ENCODE measurements around the gene AGR2. TPM values are rescaled to one million over a fixed set of nuclear protein-coding genes. Genes with fewer than 3 reads are reported as not detected.

The AGR2 gene
- total RNA-seq, 1 donor from 2014 or later: 3.1 TPM

GRCh38 chr7:16801111-16801542 is 3.7 kb downstream of the AGR2 start:
- no peak overlapping the region for H3K27ac ChIP-seq (ENCODE audit: low read depth, low read length)
- no peak overlapping the region for H3K4me3 ChIP-seq (ENCODE audit: low read length in 3 of 3)
- H3K9me3 ChIP-seq (ENCODE audit: control insufficient read depth in 3 of 3, low read length in 3 of 3): no peaks in the 10 kb centered on the region
- no peaks in the 10 kb centered on the region for H3K4me1 ChIP-seq (ENCODE audit: control insufficient read depth in 3 of 3, insufficient read depth in 3 of 3, low read length in 3 of 3)
- no peaks in the 10 kb centered on the region for H3K36me3 ChIP-seq (ENCODE audit: control insufficient read depth in 3 of 3, insufficient read depth in 3 of 3, low read length in 3 of 3)
- no peaks in the 10 kb centered on the region for H3K27me3 ChIP-seq (ENCODE audit: control insufficient read depth in 3 of 3, insufficient read depth in 3 of 3, low read length in 3 of 3)
- no peak overlapping the region for H3K9ac ChIP-seq (ENCODE audit: low read depth in 1 of 3, low read length in 3 of 3)

GRCh38 chr7:16795624-16796023 is 9.2 kb downstream of the AGR2 start:
- no peak overlapping the region for H3K9ac ChIP-seq (ENCODE audit: low read depth in 1 of 3, low read length in 3 of 3)
- no peaks in the 10 kb centered on the region for H3K4me1 ChIP-seq (ENCODE audit: control insufficient read depth in 3 of 3, insufficient read depth in 3 of 3, low read length in 3 of 3)
- H3K27ac ChIP-seq (ENCODE audit: low read depth, low read length): no peak overlapping the region
- no peaks in the 10 kb centered on the region for H3K36me3 ChIP-seq (ENCODE audit: control insufficient read depth in 3 of 3, insufficient read depth in 3 of 3, low read length in 3 of 3)
- H3K27me3 ChIP-seq (ENCODE audit: control insufficient read depth in 3 of 3, insufficient read depth in 3 of 3, low read length in 3 of 3): no peaks in the 10 kb centered on the region
- no peaks in the 10 kb centered on the region for H3K9me3 ChIP-seq (ENCODE audit: control insufficient read depth in 3 of 3, low read length in 3 of 3)
- H3K4me3 ChIP-seq (ENCODE audit: low read length in 3 of 3): no peak overlapping the region

GRCh38 chr7:16794986-16795385 is 9.8 kb downstream of the AGR2 start:
- H3K27me3 ChIP-seq (ENCODE audit: control insufficient read depth in 3 of 3, insufficient read depth in 3 of 3, low read length in 3 of 3): no peaks in the 10 kb centered on the region
- H3K9ac ChIP-seq (ENCODE audit: low read depth in 1 of 3, low read length in 3 of 3): no peak overlapping the region
- no peak overlapping the region for H3K27ac ChIP-seq (ENCODE audit: low read depth, low read length)
- H3K9me3 ChIP-seq (ENCODE audit: control insufficient read depth in 3 of 3, low read length in 3 of 3): no peaks in the 10 kb centered on the region
- H3K4me1 ChIP-seq (ENCODE audit: control insufficient read depth in 3 of 3, insufficient read depth in 3 of 3, low read length in 3 of 3): no peaks in the 10 kb centered on the region
- no peak overlapping the region for H3K4me3 ChIP-seq (ENCODE audit: low read length in 3 of 3)
- no peaks in the 10 kb centered on the region for H3K36me3 ChIP-seq (ENCODE audit: control insufficient read depth in 3 of 3, insufficient read depth in 3 of 3, low read length in 3 of 3)

DNA sequence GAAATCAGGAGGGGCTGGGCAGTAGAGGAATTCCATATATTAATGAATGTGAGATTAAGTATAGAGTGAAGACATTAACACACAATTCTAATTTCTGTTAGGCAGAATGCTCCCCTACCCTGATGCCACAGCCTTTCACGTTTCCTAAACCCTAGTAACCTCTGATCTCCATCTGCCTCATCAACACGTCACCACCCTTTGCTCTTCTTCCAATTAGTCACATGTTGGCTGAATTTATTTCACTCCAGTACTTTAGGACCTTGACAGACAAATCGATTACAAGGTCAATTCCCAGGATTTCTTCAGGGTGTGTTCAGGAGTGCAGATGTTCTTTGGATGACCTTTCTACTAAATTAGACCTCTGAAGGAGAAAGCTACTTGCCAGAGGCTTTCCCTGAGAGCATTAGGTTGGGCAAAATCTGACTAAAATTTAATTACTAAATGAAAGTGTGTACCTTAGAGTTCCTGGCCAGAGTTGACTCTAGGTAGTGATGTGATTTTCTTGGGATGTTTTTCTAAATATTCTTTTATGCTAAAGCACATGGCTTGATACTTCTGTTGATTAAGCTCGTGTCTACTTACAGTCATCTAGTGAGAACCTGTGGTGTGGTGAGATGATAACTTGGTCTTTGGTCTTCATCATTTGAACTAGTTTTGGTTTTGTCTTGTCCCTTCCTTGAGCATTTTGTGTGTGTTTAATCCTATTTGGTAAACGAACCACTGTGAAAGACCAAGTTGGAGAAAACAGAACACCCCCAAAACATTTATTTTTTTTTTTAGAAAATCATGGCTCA is 12.7 kb downstream of the AGR2 start:
- H3K4me3 ChIP-seq (ENCODE audit: low read length in 3 of 3): no peak overlapping the region
- H3K9ac ChIP-seq (ENCODE audit: low read depth in 1 of 3, low read length in 3 of 3): no peak overlapping the region
- H3K9me3 ChIP-seq (ENCODE audit: control insufficient read depth in 3 of 3, low read length in 3 of 3): no peaks in the 10 kb centered on the region
- H3K27ac ChIP-seq (ENCODE audit: low read depth, low read length): no peak overlapping the region
- H3K27me3 ChIP-seq (ENCODE audit: control insufficient read depth in 3 of 3, insufficient read depth in 3 of 3, low read length in 3 of 3): no peaks in the 10 kb centered on the region
- no peaks in the 10 kb centered on the region for H3K4me1 ChIP-seq (ENCODE audit: control insufficient read depth in 3 of 3, insufficient read depth in 3 of 3, low read length in 3 of 3)
- no peaks in the 10 kb centered on the region for H3K36me3 ChIP-seq (ENCODE audit: control insufficient read depth in 3 of 3, insufficient read depth in 3 of 3, low read length in 3 of 3)

GRCh38 chr7:16791071-16791470 is 13.7 kb downstream of the AGR2 start:
- no peak overlapping the region for H3K4me3 ChIP-seq (ENCODE audit: low read length in 3 of 3)
- H3K9ac ChIP-seq (ENCODE audit: low read depth in 1 of 3, low read length in 3 of 3): no peak overlapping the region
- H3K4me1 ChIP-seq (ENCODE audit: control insufficient read depth in 3 of 3, insufficient read depth in 3 of 3, low read length in 3 of 3): no peaks in the 10 kb centered on the region
- H3K36me3 ChIP-seq (ENCODE audit: control insufficient read depth in 3 of 3, insufficient read depth in 3 of 3, low read length in 3 of 3): no peaks in the 10 kb centered on the region
- no peaks in the 10 kb centered on the region for H3K9me3 ChIP-seq (ENCODE audit: control insufficient read depth in 3 of 3, low read length in 3 of 3)
- H3K27ac ChIP-seq (ENCODE audit: low read depth, low read length): no peak overlapping the region
- no peaks in the 10 kb centered on the region for H3K27me3 ChIP-seq (ENCODE audit: control insufficient read depth in 3 of 3, insufficient read depth in 3 of 3, low read length in 3 of 3)

DNA sequence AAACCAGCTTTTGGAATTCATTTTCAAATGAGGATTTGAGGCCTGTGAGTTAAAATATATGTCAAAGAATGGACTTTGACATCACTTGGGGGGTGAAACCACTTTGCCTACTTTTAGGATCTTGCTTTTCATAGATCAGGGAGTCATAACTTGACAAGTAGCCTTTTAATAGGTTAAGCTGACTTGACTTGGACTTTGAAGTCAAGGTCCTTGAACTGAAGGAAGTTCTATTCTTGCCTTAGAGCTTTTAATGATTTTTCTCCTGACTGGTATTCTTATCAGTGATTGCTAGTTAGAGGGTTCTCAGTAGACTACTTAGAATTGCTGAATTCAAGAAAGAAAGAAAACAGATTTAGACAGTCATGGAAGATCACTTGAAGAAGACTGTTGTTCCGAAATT is 17.7 kb downstream of the AGR2 start:
- no peak overlapping the region for H3K9ac ChIP-seq (ENCODE audit: low read depth in 1 of 3, low read length in 3 of 3)
- no peaks in the 10 kb centered on the region for H3K27me3 ChIP-seq (ENCODE audit: control insufficient read depth in 3 of 3, insufficient read depth in 3 of 3, low read length in 3 of 3)
- no peaks in the 10 kb centered on the region for H3K36me3 ChIP-seq (ENCODE audit: control insufficient read depth in 3 of 3, insufficient read depth in 3 of 3, low read length in 3 of 3)
- H3K4me1 ChIP-seq (ENCODE audit: control insufficient read depth in 3 of 3, insufficient read depth in 3 of 3, low read length in 3 of 3): no peaks in the 10 kb centered on the region
- H3K9me3 ChIP-seq (ENCODE audit: control insufficient read depth in 3 of 3, low read length in 3 of 3): no peaks in the 10 kb centered on the region
- no peak overlapping the region for H3K27ac ChIP-seq (ENCODE audit: low read depth, low read length)
- H3K4me3 ChIP-seq (ENCODE audit: low read length in 3 of 3): no peak overlapping the region

DNA sequence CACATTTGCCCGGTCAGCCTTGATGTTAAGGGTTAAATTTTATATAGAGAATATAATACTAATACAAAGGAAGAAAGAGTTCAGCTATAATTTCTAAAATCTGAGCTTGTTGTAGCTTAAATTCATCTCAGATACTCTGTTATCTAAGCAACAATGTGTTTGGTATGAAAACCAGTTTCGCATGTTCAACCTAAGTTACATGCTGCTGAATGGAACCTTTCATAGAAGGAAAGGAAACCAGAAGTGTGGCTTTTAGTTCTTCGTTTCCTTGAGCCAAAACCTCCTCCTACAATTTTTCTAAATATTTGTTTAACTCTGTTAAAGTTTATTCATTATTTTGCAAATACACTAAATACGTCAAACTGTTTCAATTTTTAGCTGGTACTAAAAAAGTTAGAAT is 18.5 kb downstream of the AGR2 start:
- Histone ChIP-seq H3K9me3 (ENCODE audit: control insufficient read depth in 3 of 3, low read length in 3 of 3) (no peaks in the 10 kb centered on the region), H3K27me3 (ENCODE audit: control insufficient read depth in 3 of 3, insufficient read depth in 3 of 3, low read length in 3 of 3) (no peaks in the 10 kb centered on the region), H3K4me1 (ENCODE audit: control insufficient read depth in 3 of 3, insufficient read depth in 3 of 3, low read length in 3 of 3) (no peaks in the 10 kb centered on the region), H3K9ac (ENCODE audit: low read depth in 1 of 3, low read length in 3 of 3) (no peak overlapping the region), H3K27ac (ENCODE audit: low read depth, low read length) (no peak overlapping the region), H3K36me3 (ENCODE audit: control insufficient read depth in 3 of 3, insufficient read depth in 3 of 3, low read length in 3 of 3) (no peaks in the 10 kb centered on the region), H3K4me3 (ENCODE audit: low read length in 3 of 3) (no peak overlapping the region)

DNA sequence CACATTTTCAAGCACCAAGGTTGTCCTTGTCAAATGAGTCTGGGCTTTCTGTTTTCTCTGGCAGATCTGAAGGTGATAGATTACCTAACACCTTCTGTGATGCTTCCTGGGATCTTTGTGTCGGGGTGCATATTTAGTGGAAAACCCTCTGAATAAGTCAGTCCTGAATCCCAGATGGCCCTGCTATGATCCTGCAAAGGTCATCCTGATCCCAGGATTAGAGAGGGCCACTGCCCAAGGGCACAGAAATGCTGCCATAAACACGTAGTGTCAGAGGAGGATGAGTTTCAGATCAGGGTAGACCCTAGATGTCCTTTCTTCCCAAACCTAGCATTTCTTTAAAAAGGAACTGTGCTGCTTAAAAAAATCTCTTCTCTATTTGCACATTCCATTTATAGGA is 19.0 kb downstream of the AGR2 start:
- no peaks in the 10 kb centered on the region for H3K4me1 ChIP-seq (ENCODE audit: control insufficient read depth in 3 of 3, insufficient read depth in 3 of 3, low read length in 3 of 3)
- H3K9ac ChIP-seq (ENCODE audit: low read depth in 1 of 3, low read length in 3 of 3): no peak overlapping the region
- no peaks in the 10 kb centered on the region for H3K27me3 ChIP-seq (ENCODE audit: control insufficient read depth in 3 of 3, insufficient read depth in 3 of 3, low read length in 3 of 3)

DNA sequence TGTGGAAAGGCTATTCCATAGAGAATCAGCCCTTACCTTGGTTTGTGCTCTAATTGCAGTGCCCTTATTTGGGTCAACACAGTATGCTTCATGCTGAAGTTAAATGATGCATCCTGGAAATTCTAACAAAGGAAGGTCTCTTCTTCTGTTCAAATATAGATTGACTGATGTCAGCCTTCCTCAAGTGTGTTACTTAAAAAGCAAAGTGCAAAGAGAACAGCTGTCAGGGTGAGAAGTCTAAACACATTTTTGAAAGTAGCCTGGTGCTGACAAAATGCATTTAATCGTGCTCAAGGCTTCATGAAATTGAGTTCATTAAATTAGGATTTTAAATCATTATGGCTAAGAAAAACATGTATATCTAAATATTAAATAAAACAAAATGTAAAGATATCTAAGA is 19.5 kb downstream of the AGR2 start:
- H3K9me3 ChIP-seq (ENCODE audit: control insufficient read depth in 3 of 3, low read length in 3 of 3): no peaks in the 10 kb centered on the region
- H3K9ac ChIP-seq (ENCODE audit: low read depth in 1 of 3, low read length in 3 of 3): no peak overlapping the region
- no peaks in the 10 kb centered on the region for H3K27me3 ChIP-seq (ENCODE audit: control insufficient read depth in 3 of 3, insufficient read depth in 3 of 3, low read length in 3 of 3)
- H3K4me1 ChIP-seq (ENCODE audit: control insufficient read depth in 3 of 3, insufficient read depth in 3 of 3, low read length in 3 of 3): no peaks in the 10 kb centered on the region
- no peak overlapping the region for H3K27ac ChIP-seq (ENCODE audit: low read depth, low read length)
- no peaks in the 10 kb centered on the region for H3K36me3 ChIP-seq (ENCODE audit: control insufficient read depth in 3 of 3, insufficient read depth in 3 of 3, low read length in 3 of 3)
- H3K4me3 ChIP-seq (ENCODE audit: low read length in 3 of 3): no peak overlapping the region

More for the DNA sequence above, 19.0 kb downstream of the AGR2 start:
- no peaks in the 10 kb centered on the region for H3K9me3 ChIP-seq (ENCODE audit: control insufficient read depth in 3 of 3, low read length in 3 of 3)
- H3K36me3 ChIP-seq (ENCODE audit: control insufficient read depth in 3 of 3, insufficient read depth in 3 of 3, low read length in 3 of 3): no peaks in the 10 kb centered on the region
- H3K27ac ChIP-seq (ENCODE audit: low read depth, low read length): no peak overlapping the region
- H3K4me3 ChIP-seq (ENCODE audit: low read length in 3 of 3): no peak overlapping the region

DNA sequence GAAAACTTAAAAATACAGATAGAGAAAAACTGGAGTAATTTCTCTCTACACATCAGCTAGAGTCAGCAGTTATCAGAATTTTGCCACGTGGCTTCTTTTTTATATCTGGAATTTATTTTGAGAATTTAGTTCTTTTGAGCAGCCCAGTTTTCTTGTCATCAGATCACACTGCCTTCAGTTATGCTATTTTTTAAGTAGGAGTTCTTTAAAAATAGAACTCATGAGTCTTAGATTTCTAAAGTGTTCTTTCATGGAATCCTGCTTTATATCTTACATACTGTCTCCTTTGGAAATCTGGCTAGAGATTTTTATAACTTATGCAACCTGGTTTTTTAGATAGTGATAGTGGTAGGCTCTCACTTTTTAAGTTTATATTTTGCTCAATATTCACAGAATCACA is 24.2 kb downstream of the AGR2 start:
- H3K27ac ChIP-seq (ENCODE audit: low read depth, low read length): no peak overlapping the region
- no peaks in the 10 kb centered on the region for H3K36me3 ChIP-seq (ENCODE audit: control insufficient read depth in 3 of 3, insufficient read depth in 3 of 3, low read length in 3 of 3)
- no peak overlapping the region for H3K9ac ChIP-seq (ENCODE audit: low read depth in 1 of 3, low read length in 3 of 3)
- H3K27me3 ChIP-seq (ENCODE audit: control insufficient read depth in 3 of 3, insufficient read depth in 3 of 3, low read length in 3 of 3): no peaks in the 10 kb centered on the region
- H3K9me3 ChIP-seq (ENCODE audit: control insufficient read depth in 3 of 3, low read length in 3 of 3): no peaks in the 10 kb centered on the region
- no peaks in the 10 kb centered on the region for H3K4me1 ChIP-seq (ENCODE audit: control insufficient read depth in 3 of 3, insufficient read depth in 3 of 3, low read length in 3 of 3)
- H3K4me3 ChIP-seq (ENCODE audit: low read length in 3 of 3): no peak overlapping the region
